HCT116 (cell line): Measurements from ENCODE around the gene WNT3A.

ENCODE experiments used
- EZH2 ChIP-seq: fragments of 200-600 bp; sonication (generic); IDR thresholded peaks from 2 replicates; pipeline ENCODE4 v1.6.1; 2017; ENCODE audit warnings: antibody characterized with exemption, mixed run types
- SIN3A ChIP-seq: IDR thresholded peaks from 2 replicates; pipeline ENCODE4 v1.6.1; 2012; ENCODE audit warnings: low read depth
- TF ChIP-seq, protein P1 (sequence below), 3 experiments: fragments of 200-600 bp in 1 of 3; sonication (generic) in 1 of 3; IDR thresholded peaks in 2 of 3; conservative IDR thresholded peaks in 1 of 3; 2 replicates each; pipeline ENCODE4 v1.5.1; 2012 to 2017; ENCODE audit warnings: low read depth in 2 of 3, low read length in 2 of 3, antibody characterized with exemption in 1 of 3, borderline replicate concordance in 1 of 3, control low read depth in 1 of 3, mild to moderate bottlenecking in 1 of 3, mixed read lengths in 1 of 3, mixed run types in 1 of 3, moderate library complexity in 1 of 3; ENCODE audit not compliant: insufficient read depth in 1 of 3
- TF ChIP-seq, protein P2 (sequence below): IDR thresholded peaks from 2 replicates; pipeline ENCODE4 v1.6.1; 2012

DNA sequence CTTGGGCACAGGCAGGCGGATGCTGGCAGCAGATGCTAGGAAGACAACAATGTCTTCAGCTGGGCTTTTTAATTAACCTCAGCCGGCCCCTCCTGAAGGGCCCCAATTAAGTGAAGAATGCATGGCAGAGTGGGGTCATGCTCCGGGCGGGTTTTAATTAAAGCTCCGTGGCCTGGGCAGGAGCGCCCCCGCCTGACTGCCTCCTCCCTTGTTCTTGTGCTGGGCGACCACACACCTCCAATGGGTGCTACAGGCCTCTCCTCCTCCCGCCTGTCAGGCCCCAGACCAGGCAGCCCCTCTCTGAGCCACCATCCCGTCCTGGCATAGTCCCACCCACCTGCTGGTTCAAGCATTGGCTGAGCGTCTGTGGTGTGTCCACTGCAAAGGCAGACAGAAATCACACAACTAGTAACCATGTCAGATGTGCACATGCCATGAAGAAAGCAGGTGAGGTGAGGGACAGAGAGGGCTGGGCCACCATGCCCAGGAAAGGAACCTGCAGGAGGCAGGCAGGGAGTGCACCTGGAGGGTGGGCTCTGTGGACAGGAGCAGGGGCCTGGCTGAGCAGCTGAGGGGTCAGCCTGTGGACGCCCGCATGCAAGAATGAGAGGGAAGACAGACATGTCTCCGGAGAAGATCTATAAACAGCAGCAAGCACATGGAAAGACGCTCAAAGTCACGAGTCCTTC is 67.2 kb downstream of the WNT3A start:
- TF ChIP-seq, protein P1, sequence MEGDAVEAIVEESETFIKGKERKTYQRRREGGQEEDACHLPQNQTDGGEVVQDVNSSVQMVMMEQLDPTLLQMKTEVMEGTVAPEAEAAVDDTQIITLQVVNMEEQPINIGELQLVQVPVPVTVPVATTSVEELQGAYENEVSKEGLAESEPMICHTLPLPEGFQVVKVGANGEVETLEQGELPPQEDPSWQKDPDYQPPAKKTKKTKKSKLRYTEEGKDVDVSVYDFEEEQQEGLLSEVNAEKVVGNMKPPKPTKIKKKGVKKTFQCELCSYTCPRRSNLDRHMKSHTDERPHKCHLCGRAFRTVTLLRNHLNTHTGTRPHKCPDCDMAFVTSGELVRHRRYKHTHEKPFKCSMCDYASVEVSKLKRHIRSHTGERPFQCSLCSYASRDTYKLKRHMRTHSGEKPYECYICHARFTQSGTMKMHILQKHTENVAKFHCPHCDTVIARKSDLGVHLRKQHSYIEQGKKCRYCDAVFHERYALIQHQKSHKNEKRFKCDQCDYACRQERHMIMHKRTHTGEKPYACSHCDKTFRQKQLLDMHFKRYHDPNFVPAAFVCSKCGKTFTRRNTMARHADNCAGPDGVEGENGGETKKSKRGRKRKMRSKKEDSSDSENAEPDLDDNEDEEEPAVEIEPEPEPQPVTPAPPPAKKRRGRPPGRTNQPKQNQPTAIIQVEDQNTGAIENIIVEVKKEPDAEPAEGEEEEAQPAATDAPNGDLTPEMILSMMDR (IDR thresholded peaks at IDR 0.05 in 2 of 3, conservative IDR thresholded peaks at IDR 0.05 in 1 of 3; ENCODE audit: borderline replicate concordance in 1 of 3, insufficient read depth in 1 of 3, low read depth in 2 of 3, low read length in 2 of 3) = peak in 1 of 3 experiments; percentile 27; a peak in 1 of 6 replicates
- no peak for TF ChIP-seq SIN3A
- TF ChIP-seq EZH2 = no peak
- TF ChIP-seq, protein P2, sequence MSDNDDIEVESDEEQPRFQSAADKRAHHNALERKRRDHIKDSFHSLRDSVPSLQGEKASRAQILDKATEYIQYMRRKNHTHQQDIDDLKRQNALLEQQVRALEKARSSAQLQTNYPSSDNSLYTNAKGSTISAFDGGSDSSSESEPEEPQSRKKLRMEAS = no peak
